Epidermal melanocyte (primary cell): ENCODE results near the gene ARHGEF4.

Source experiments
- DNase-seq: peaks from one replicate; pipeline ENCODE4 v3.0.0; 2011; ENCODE audit warnings: low spot score; ENCODE audit not compliant: insufficient read length

The ARHGEF4 gene

GRCh38 chr2:130836501-130837174 is at the start of gene ARHGEF4:
Gene ARHGEF4, plus strand, starts transcription at chr2:130836914. Its CDS starts 40 bp downstream, at chr2:130836954.
- no peak for DNase-seq

- DNase-seq = no peak
Observed at GRCh38 chr2:130787841-130788240, 48.9 kb upstream of the ARHGEF4 start.

GRCh38 chr2:130790312-130790711 is 46.4 kb upstream of the ARHGEF4 start:
- DNase-seq = no peak

GRCh38 chr2:130790804-130791616 is 45.7 kb upstream of the ARHGEF4 start:
- DNase-seq = no peak

- no peak for DNase-seq
Observed at GRCh38 chr2:130791617-130791939, 45.1 kb upstream of the ARHGEF4 start.

GRCh38 chr2:130795431-130795830 is 41.3 kb upstream of the ARHGEF4 start:
- no peak for DNase-seq

GRCh38 chr2:130796290-130796689 is 40.4 kb upstream of the ARHGEF4 start:
- DNase-seq = no peak

GRCh38 chr2:130797493-130798435 is 39.0 kb upstream of the ARHGEF4 start:
- DNase-seq = peak; percentile 77

- DNase-seq = no peak
Observed at GRCh38 chr2:130798472-130799218, 38.1 kb upstream of the ARHGEF4 start.

GRCh38 chr2:130799295-130799694 is 37.4 kb upstream of the ARHGEF4 start:
- no peak for DNase-seq

- DNase-seq = no peak
Observed at GRCh38 chr2:130805613-130806012, 31.1 kb upstream of the ARHGEF4 start.

- no peak for DNase-seq
Observed at GRCh38 chr2:130806370-130806769, 30.3 kb upstream of the ARHGEF4 start.

GRCh38 chr2:130807659-130808385 is 28.9 kb upstream of the ARHGEF4 start:
- no peak for DNase-seq

- DNase-seq = no peak
Observed at GRCh38 chr2:130808482-130809268, 28.0 kb upstream of the ARHGEF4 start.

GRCh38 chr2:130810490-130810889 is 26.2 kb upstream of the ARHGEF4 start:
- DNase-seq = no peak

GRCh38 chr2:130813722-130814121 is 23.0 kb upstream of the ARHGEF4 start:
- DNase-seq = no peak

GRCh38 chr2:130814931-130815680 is 21.6 kb upstream of the ARHGEF4 start:
- DNase-seq = no peak

GRCh38 chr2:130818809-130819208 is 17.9 kb upstream of the ARHGEF4 start:
- no peak for DNase-seq

GRCh38 chr2:130819226-130819607 is 17.5 kb upstream of the ARHGEF4 start:
- no peak for DNase-seq
